Nephron progenitor cell (in vitro differentiated cells): ENCODE measurements around the gene TC2N.
"Not testable (repeated sequence)": the region's sequence is repeated elsewhere in the genome, so short reads cannot be mapped to it uniquely, and the experiment has no call there.

ENCODE experiments used
- DNase-seq: peaks from one replicate; pipeline ENCODE4 v3.0.0; 2021
- H3K27ac Mint-ChIP-seq: 2 replicates; pipeline ENCODE4 v1.8.0; 2021; ENCODE audit warnings: mild to moderate bottlenecking, moderate library complexity, mixed read lengths
- H3K27me3 Mint-ChIP-seq: 2 replicates; pipeline ENCODE4 v1.8.0; 2021; ENCODE audit warnings: mild to moderate bottlenecking, low read depth, mixed read lengths; ENCODE audit not compliant: poor library complexity
- H3K36me3 Mint-ChIP-seq: 2 replicates; pipeline ENCODE4 v1.8.0; 2021; ENCODE audit warnings: low read depth, mixed read lengths
- H3K4me1 Mint-ChIP-seq: 2 replicates; pipeline ENCODE4 v1.8.0; 2021; ENCODE audit warnings: mixed read lengths
- H3K4me3 Mint-ChIP-seq: 2 replicates; pipeline ENCODE4 v1.8.0; 2021; ENCODE audit warnings: mild to moderate bottlenecking, moderate library complexity, mixed read lengths
- H3K9me3 Mint-ChIP-seq: 2 replicates; pipeline ENCODE4 v1.8.0; 2021; ENCODE audit warnings: mild to moderate bottlenecking, moderate library complexity, mixed read lengths
- CTCF ChIP-seq: fragments of 200-600 bp; sonication (generic); IDR thresholded peaks from 2 replicates; pipeline ENCODE4 v1.5.0; 2021; ENCODE audit warnings: antibody characterized with exemption

TC2N gene

GRCh38 chr14:91748049-91748448 is 119.3 kb downstream of the TC2N start:
- Mint-ChIP-seq H3K9me3 (peaks cover 5% of the 10 kb centered on the region), H3K36me3 (no peaks in the 10 kb centered on the region), H3K27ac (no peak overlapping the region), H3K4me3 (no peak overlapping the region), H3K27me3 (no peaks in the 10 kb centered on the region), H3K4me1 (peaks cover 2% of the 10 kb centered on the region)
- no peak for TF ChIP-seq CTCF
- DNase-seq = no peak

- no peak for DNase-seq
- Mint-ChIP-seq H3K4me1 (no peaks in the 10 kb centered on the region), H3K27ac (no peak overlapping the region), H3K36me3 (no peaks in the 10 kb centered on the region), H3K4me3 (no peak overlapping the region), H3K27me3 (no peaks in the 10 kb centered on the region), H3K9me3 (no peaks in the 10 kb centered on the region)
- no peak for TF ChIP-seq CTCF
Observed at GRCh38 chr14:91745344-91745743, 122.0 kb downstream of the TC2N start.

- H3K27ac Mint-ChIP-seq = no peak overlapping the region
- no peak for TF ChIP-seq CTCF
Observed at GRCh38 chr14:91744068-91744480, 123.3 kb downstream of the TC2N start.

GRCh38 chr14:91743305-91743653 is 124.1 kb downstream of the TC2N start:
- Mint-ChIP-seq H3K4me1 (no peaks in the 10 kb centered on the region), H3K36me3 (no peaks in the 10 kb centered on the region), H3K4me3 (no peak overlapping the region), H3K27me3 (peaks cover 4% of the 10 kb centered on the region), H3K9me3 (peaks cover 5% of the 10 kb centered on the region), H3K27ac (no peak overlapping the region)
- no peak for TF ChIP-seq CTCF
- no peak for DNase-seq

More at GRCh38 chr14:91744068-91744480, 123.3 kb downstream of the TC2N start:
- Mint-ChIP-seq H3K4me1 (no peaks in the 10 kb centered on the region), H3K4me3 (no peak overlapping the region), H3K36me3 (no peaks in the 10 kb centered on the region), H3K9me3 (peaks cover 5% of the 10 kb centered on the region), H3K27me3 (peaks cover 4% of the 10 kb centered on the region)
- no peak for DNase-seq

GRCh38 chr14:91742621-91743304 is 124.6 kb downstream of the TC2N start:
- no peak for DNase-seq
- Mint-ChIP-seq H3K36me3 (no peaks in the 10 kb centered on the region), H3K27me3 (peaks cover 4% of the 10 kb centered on the region), H3K4me1 (no peaks in the 10 kb centered on the region), H3K9me3 (peaks cover 5% of the 10 kb centered on the region), H3K4me3 (no peak overlapping the region), H3K27ac (no peak overlapping the region)
- TF ChIP-seq CTCF = no peak

- not testable (repeated sequence) for H3K4me3 Mint-ChIP-seq, H3K9me3 Mint-ChIP-seq, DNase-seq, H3K27me3 Mint-ChIP-seq, H3K36me3 Mint-ChIP-seq, H3K4me1 Mint-ChIP-seq, H3K27ac Mint-ChIP-seq
Observed at GRCh38 chr14:91739867-91740266, 127.5 kb downstream of the TC2N start.
